Stimulated activated naive B cell treated with anti-CD40 and anti-IgM and Interleukin-4, amounts not matched to agents 10 μg/mL and 1 μg/mL and 100 μg/mL, for 72 hours (primary cell): ENCODE data around the gene IL22RA1.

Experiments
- ATAC-seq, 2 donors: fragments of 150-1000 bp; cut with Tn5 transposase; replicated peaks; 2 replicates each; pipeline ENCODE4 v1.10.0; 2021; ENCODE audit warnings: moderate library complexity in 1 of 2
- DNase-seq: peaks from one replicate; pipeline ENCODE4 v3.0.0; 2021
- H3K27ac Mint-ChIP-seq: one replicate; pipeline ENCODE4 v1.8.0; 2022; ENCODE audit warnings: mild to moderate bottlenecking, mixed read lengths
- H3K27me3 Mint-ChIP-seq, 2 donors: one replicate each; pipeline ENCODE4 v1.8.0; 2022; ENCODE audit warnings: mixed read lengths in 2 of 2
- H3K36me3 Mint-ChIP-seq, 2 donors: one replicate each; pipeline ENCODE4 v1.8.0; 2022; ENCODE audit warnings: mixed read lengths in 2 of 2, mild to moderate bottlenecking in 1 of 2
- H3K4me1 Mint-ChIP-seq, 2 donors: one replicate each; pipeline ENCODE4 v1.8.0; 2022; ENCODE audit warnings: mixed read lengths in 2 of 2, mild to moderate bottlenecking in 1 of 2
- H3K4me3 Mint-ChIP-seq, 2 donors: one replicate each; pipeline ENCODE4 v1.8.0; 2022; ENCODE audit warnings: mild to moderate bottlenecking in 2 of 2, mixed read lengths in 2 of 2, moderate library complexity in 1 of 2
- H3K9me3 Mint-ChIP-seq, 2 donors: one replicate each; pipeline ENCODE4 v1.8.0; 2022; ENCODE audit warnings: mixed read lengths in 2 of 2, mild to moderate bottlenecking in 1 of 2

Gene IL22RA1

GRCh38 chr1:24138476-24139221, 4.3 kb downstream of the IL22RA1 start:
- ATAC-seq (no peak), DNase-seq (no peak)
- peaks cover 0 to 3% of the 10 kb centered on the region in 2 donors for H3K36me3 Mint-ChIP-seq

GRCh38 chr1:24136956-24137539, 5.9 kb downstream of the IL22RA1 start:
- H3K27ac Mint-ChIP-seq = no peak overlapping the region
- ATAC-seq = no peak
- no peak overlapping the region for H3K4me3 Mint-ChIP-seq
- peaks cover under 1 to 3% of the 10 kb centered on the region in 2 donors for H3K36me3 Mint-ChIP-seq
- no peak for DNase-seq
- peaks cover 7 to 10% of the 10 kb centered on the region in 2 donors for H3K27me3 Mint-ChIP-seq
- H3K9me3 Mint-ChIP-seq = peaks cover 0 to 3% of the 10 kb centered on the region in 2 donors
- no peaks in the 10 kb centered on the region for H3K4me1 Mint-ChIP-seq

More at GRCh38 chr1:24138476-24139221, 4.3 kb downstream of the IL22RA1 start:
- H3K9me3 Mint-ChIP-seq = peaks cover 0 to 3% of the 10 kb centered on the region in 2 donors
- no peak overlapping the region for H3K27ac Mint-ChIP-seq
- H3K4me1 Mint-ChIP-seq = no peaks in the 10 kb centered on the region
- H3K27me3 Mint-ChIP-seq = peaks cover 7 to 10% of the 10 kb centered on the region in 2 donors
- H3K4me3 Mint-ChIP-seq = no peak overlapping the region

GRCh38 chr1:24134376-24134775, 8.6 kb downstream of the IL22RA1 start:
- no peak for DNase-seq
- H3K4me3 Mint-ChIP-seq = no peak overlapping the region
- peaks cover 0 to 8% of the 10 kb centered on the region in 2 donors for H3K9me3 Mint-ChIP-seq
- ATAC-seq = no peak
- H3K27me3 Mint-ChIP-seq = peaks cover 5 to 6% of the 10 kb centered on the region in 2 donors
- no peaks in the 10 kb centered on the region for H3K4me1 Mint-ChIP-seq
- H3K36me3 Mint-ChIP-seq = peaks cover 3 to 9% of the 10 kb centered on the region in 2 donors
- H3K27ac Mint-ChIP-seq = no peak overlapping the region

- no peak overlapping the region for H3K4me3 Mint-ChIP-seq
- peaks cover 0 to 7% of the 10 kb centered on the region in 2 donors for H3K9me3 Mint-ChIP-seq
- no peaks in the 10 kb centered on the region for H3K4me1 Mint-ChIP-seq
- DNase-seq (no peak), ATAC-seq (no peak)
- peaks cover 6 to 9% of the 10 kb centered on the region in 2 donors for H3K27me3 Mint-ChIP-seq
- H3K36me3 Mint-ChIP-seq = peaks cover 3 to 9% of the 10 kb centered on the region in 2 donors
- no peak overlapping the region for H3K27ac Mint-ChIP-seq
These were observed 9.1 kb downstream of the IL22RA1 start for GRCh38 chr1:24133819-24134218.

- H3K4me1 Mint-ChIP-seq = no peaks in the 10 kb centered on the region
- peaks cover 3 to 9% of the 10 kb centered on the region in 2 donors for H3K36me3 Mint-ChIP-seq
- ATAC-seq = no peak
- H3K27me3 Mint-ChIP-seq = peaks cover 4 to 12% of the 10 kb centered on the region in 2 donors
- H3K4me3 Mint-ChIP-seq = no peak overlapping the region
- peaks cover 0 to 6% of the 10 kb centered on the region in 2 donors for H3K9me3 Mint-ChIP-seq
- H3K27ac Mint-ChIP-seq = no peak overlapping the region
- DNase-seq = no peak
These were observed 12.6 kb downstream of the IL22RA1 start for GRCh38 chr1:24130385-24130784.

GRCh38 chr1:24127801-24128363, 15.1 kb downstream of the IL22RA1 start:
- DNase-seq = no peak
- Mint-ChIP-seq H3K9me3 (peaks cover 0 to 5% of the 10 kb centered on the region in 2 donors), H3K4me3 (no peak overlapping the region), H3K36me3 (peaks cover 0 to 9% of the 10 kb centered on the region in 2 donors), H3K4me1 (no peaks in the 10 kb centered on the region), H3K27ac (no peak overlapping the region), H3K27me3 (peaks cover 9 to 26% of the 10 kb centered on the region in 2 donors)
- no peak for ATAC-seq

GRCh38 chr1:24127134-24127800, 15.7 kb downstream of the IL22RA1 start:
- H3K4me1 Mint-ChIP-seq = no peaks in the 10 kb centered on the region
- H3K27me3 Mint-ChIP-seq = peaks cover 9 to 26% of the 10 kb centered on the region in 2 donors
- H3K9me3 Mint-ChIP-seq = peaks cover 0 to 5% of the 10 kb centered on the region in 2 donors
- H3K36me3 Mint-ChIP-seq = peaks cover 0 to 9% of the 10 kb centered on the region in 2 donors
- H3K4me3 Mint-ChIP-seq = no peak overlapping the region
- H3K27ac Mint-ChIP-seq = no peak overlapping the region
- no peak for ATAC-seq
- DNase-seq = no peak

GRCh38 chr1:24126672-24127023, 16.3 kb downstream of the IL22RA1 start:
- H3K9me3 Mint-ChIP-seq = peaks cover 0 to 5% of the 10 kb centered on the region in 2 donors
- H3K4me1 Mint-ChIP-seq = no peaks in the 10 kb centered on the region
- no peak overlapping the region for H3K27ac Mint-ChIP-seq
- peaks cover 0 to 6% of the 10 kb centered on the region in 2 donors for H3K36me3 Mint-ChIP-seq
- H3K4me3 Mint-ChIP-seq = no peak overlapping the region
- peaks cover 9 to 26% of the 10 kb centered on the region in 2 donors for H3K27me3 Mint-ChIP-seq
- ATAC-seq (peak in 1 of 2 donors; percentile 43), DNase-seq (no peak)

- H3K27me3 Mint-ChIP-seq = peaks cover 9 to 31% of the 10 kb centered on the region in 2 donors
- peak in 1 of 2 donors; percentile 75 for ATAC-seq
- H3K36me3 Mint-ChIP-seq = peaks cover 0 to 6% of the 10 kb centered on the region in 2 donors
- peaks cover 0 to 5% of the 10 kb centered on the region in 2 donors for H3K9me3 Mint-ChIP-seq
- H3K4me3 Mint-ChIP-seq = no peak overlapping the region
- H3K4me1 Mint-ChIP-seq = no peaks in the 10 kb centered on the region
- H3K27ac Mint-ChIP-seq = no peak overlapping the region
- no peak for DNase-seq
These were observed 16.8 kb downstream of the IL22RA1 start for GRCh38 chr1:24126018-24126671.

- Mint-ChIP-seq H3K36me3 (peaks cover 0 to 6% of the 10 kb centered on the region in 2 donors), H3K27ac (no peak overlapping the region), H3K9me3 (peaks cover 0 to 5% of the 10 kb centered on the region in 2 donors), H3K4me3 (no peak overlapping the region), H3K27me3 (peaks cover 9 to 33% of the 10 kb centered on the region in 2 donors), H3K4me1 (no peaks in the 10 kb centered on the region)
- no peak for ATAC-seq
- no peak for DNase-seq
These were observed 17.5 kb downstream of the IL22RA1 start for GRCh38 chr1:24125456-24125855.

GRCh38 chr1:24124980-24125379, 18.0 kb downstream of the IL22RA1 start:
- no peak for ATAC-seq
- DNase-seq = no peak
- H3K9me3 Mint-ChIP-seq = peaks cover 0 to 3% of the 10 kb centered on the region in 2 donors
- H3K4me1 Mint-ChIP-seq = no peaks in the 10 kb centered on the region
- H3K36me3 Mint-ChIP-seq = peaks cover 0 to 3% of the 10 kb centered on the region in 2 donors
- H3K27ac Mint-ChIP-seq = no peak overlapping the region
- peaks cover 9 to 32% of the 10 kb centered on the region in 2 donors for H3K27me3 Mint-ChIP-seq
- H3K4me3 Mint-ChIP-seq = no peak overlapping the region

GRCh38 chr1:24123611-24124010, 19.3 kb downstream of the IL22RA1 start:
- Mint-ChIP-seq H3K4me1 (no peaks in the 10 kb centered on the region), H3K27ac (no peak overlapping the region), H3K4me3 (no peak overlapping the region), H3K9me3 (no peaks in the 10 kb centered on the region), H3K27me3 (peaks cover 4 to 25% of the 10 kb centered on the region in 2 donors), H3K36me3 (no peaks in the 10 kb centered on the region)
- DNase-seq = no peak
- no peak for ATAC-seq

GRCh38 chr1:24122776-24123175, 20.2 kb downstream of the IL22RA1 start:
- no peak for ATAC-seq
- Mint-ChIP-seq H3K4me1 (no peaks in the 10 kb centered on the region), H3K9me3 (no peaks in the 10 kb centered on the region), H3K27ac (no peak overlapping the region), H3K27me3 (peaks cover 6 to 30% of the 10 kb centered on the region in 2 donors), H3K4me3 (no peak overlapping the region), H3K36me3 (no peaks in the 10 kb centered on the region)
- DNase-seq = no peak

GRCh38 chr1:24121406-24121805, 21.5 kb downstream of the IL22RA1 start:
- peaks cover 14 to 41% of the 10 kb centered on the region in 2 donors for H3K27me3 Mint-ChIP-seq
- no peaks in the 10 kb centered on the region for H3K36me3 Mint-ChIP-seq
- H3K27ac Mint-ChIP-seq = no peak overlapping the region
- no peak for DNase-seq
- H3K4me3 Mint-ChIP-seq = no peak overlapping the region
- no peaks in the 10 kb centered on the region for H3K9me3 Mint-ChIP-seq
- H3K4me1 Mint-ChIP-seq = no peaks in the 10 kb centered on the region
- ATAC-seq = no peak
